Measurements from ENCODE around the gene PTGES. TPM values are rescaled to one million over a fixed set of nuclear protein-coding genes. Genes with fewer than 3 reads are reported as not detected.

PTGES gene
- total and polyA plus RNA-seq, 9 of the 15 experiments (the other 6 are each of a cell fraction or from before 2014, with no cell fraction given) = 0.13 TPM; not detected in 8

GRCh38 chr9:129779560-129780190 lies 26.8 kb upstream of the PTGES start:
- Histone ChIP-seq H3K79me2 (ENCODE audit: control insufficient read depth, insufficient read depth, low read length) (no peaks in the 10 kb centered on the region), H3K36me3 (ENCODE audit: control insufficient read depth, insufficient read depth, low read length) (no peaks in the 10 kb centered on the region), H2AFZ (ENCODE audit: low read depth, low read length) (no peak overlapping the region), H3K9me1 (ENCODE audit: control insufficient read depth, insufficient read depth, low read length) (no peaks in the 10 kb centered on the region), H3K4me2 (ENCODE audit: insufficient read depth, low read length) (no peak overlapping the region), H3K9ac (ENCODE audit: insufficient read depth in 1 of 2, low read depth in 2 of 2, low read length in 2 of 2) (no peak overlapping the region), H4K20me1 (replicated peaks; ENCODE audit: control insufficient read depth, insufficient read depth, low read length) (no peaks in the 10 kb centered on the region), H3K27ac (ENCODE audit: extremely low read depth, low read depth, low read length) (no peak overlapping the region), H3K27me3 (ENCODE audit: control insufficient read depth in 2 of 2, insufficient read depth in 2 of 2, low read length in 2 of 2) (no peaks in the 10 kb centered on the region; a peak in 1 of 5 replicates), H3K4me1 (replicated peaks in 1 of 2; ENCODE audit: control insufficient read depth in 2 of 2, insufficient read depth in 2 of 2, low read length in 2 of 2) (peaks cover 14 to 27% of the 10 kb centered on the region in 2 experiments), H3K9me3 (replicated peaks; ENCODE audit: control insufficient read depth, insufficient read depth, low read depth, low read length) (no peaks in the 10 kb centered on the region), H3K4me3 (no peak overlapping the region)
- no peak for FAIRE-seq
- no TSS peak for BruUV-seq (replicated peaks)
- 32% methylated on average over 7 of the region's 7 CpGs for WGBS (ENCODE audit: insufficient coverage, low coverage, missing lambda C conversion rate)
- no peak for ATAC-seq
- intact Hi-C loops (cut with micrococcal nuclease) (loop anchor here (10.0 kb wide), 1 partner anchor 645 kb away; no protein-coding TSS in a partner anchor), in situ Hi-C loops (cut with MboI) (loop anchor here (5.0 to 25.0 kb wide), 4 partner anchors 42 to 1492 kb away; partner anchors contain the start of genes ASB6, GOLGA2 and SWI5)
- POLR2A ChIA-PET = interaction anchor here (0.7 to 1.2 kb wide), 2 partner anchors 17 to 27 kb away, joined by 3 to 4 read pairs; partner anchors contain the start of gene PTGES
- CTCF ChIA-PET (ENCODE audit: low intra/inter-chr PET ratio) = interaction anchor here (0.7 kb wide), 1 partner anchor 53 kb away, joined by 3 read pairs; no protein-coding TSS in a partner anchor
- DNase-seq (ENCODE audit: extremely low read depth in 1 of 4, low spot score in 3 of 4) = no peak
- 0 out of 4 replicates have a peak, but pooled peaks of 1 of the 2 experiments have one; percentile 29 for TF ChIP-seq CSDE1 (IDR thresholded peaks at IDR 0.05)
- TF ChIP-seq HDAC1 (IDR thresholded peaks at IDR 0.05) = peak in 1 of 2 experiments; percentile 63; a peak in 1 of 4 replicates
- no peak for TF ChIP-seq KLF13 (tag; IDR thresholded peaks at IDR 0.05; ENCODE audit: borderline replicate concordance, low read depth)
- TF ChIP-seq ZNF644 (tag; IDR thresholded peaks at IDR 0.05; ENCODE audit: low read depth) = no peak
- peak; percentile 89; the same call in 1 of the 2 replicates for TF ChIP-seq ELF4 (CRISPR knock-in tag; IDR thresholded peaks at IDR 0.05)
- TF ChIP-seq, protein P1, sequence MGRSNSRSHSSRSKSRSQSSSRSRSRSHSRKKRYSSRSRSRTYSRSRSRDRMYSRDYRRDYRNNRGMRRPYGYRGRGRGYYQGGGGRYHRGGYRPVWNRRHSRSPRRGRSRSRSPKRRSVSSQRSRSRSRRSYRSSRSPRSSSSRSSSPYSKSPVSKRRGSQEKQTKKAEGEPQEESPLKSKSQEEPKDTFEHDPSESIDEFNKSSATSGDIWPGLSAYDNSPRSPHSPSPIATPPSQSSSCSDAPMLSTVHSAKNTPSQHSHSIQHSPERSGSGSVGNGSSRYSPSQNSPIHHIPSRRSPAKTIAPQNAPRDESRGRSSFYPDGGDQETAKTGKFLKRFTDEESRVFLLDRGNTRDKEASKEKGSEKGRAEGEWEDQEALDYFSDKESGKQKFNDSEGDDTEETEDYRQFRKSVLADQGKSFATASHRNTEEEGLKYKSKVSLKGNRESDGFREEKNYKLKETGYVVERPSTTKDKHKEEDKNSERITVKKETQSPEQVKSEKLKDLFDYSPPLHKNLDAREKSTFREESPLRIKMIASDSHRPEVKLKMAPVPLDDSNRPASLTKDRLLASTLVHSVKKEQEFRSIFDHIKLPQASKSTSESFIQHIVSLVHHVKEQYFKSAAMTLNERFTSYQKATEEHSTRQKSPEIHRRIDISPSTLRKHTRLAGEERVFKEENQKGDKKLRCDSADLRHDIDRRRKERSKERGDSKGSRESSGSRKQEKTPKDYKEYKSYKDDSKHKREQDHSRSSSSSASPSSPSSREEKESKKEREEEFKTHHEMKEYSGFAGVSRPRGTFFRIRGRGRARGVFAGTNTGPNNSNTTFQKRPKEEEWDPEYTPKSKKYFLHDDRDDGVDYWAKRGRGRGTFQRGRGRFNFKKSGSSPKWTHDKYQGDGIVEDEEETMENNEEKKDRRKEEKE (IDR thresholded peaks at IDR 0.05; ENCODE audit: borderline replicate concordance in 1 of 2, control insufficient read depth in 1 of 2, low read depth in 2 of 2, low read length in 1 of 2) = 0 out of 4 replicates have a peak, but pooled peaks of 1 of the 2 experiments have one; percentile 38
- peak; percentile 60; the same call in 1 of the 2 replicates for TF ChIP-seq PHB2 (IDR thresholded peaks at IDR 0.05; ENCODE audit: low read depth)
- TF ChIP-seq TRIM24 (IDR thresholded peaks at IDR 0.05) = peak in 1 of 2 experiments; percentile 24; a peak in 1 of 4 replicates
- TF ChIP-seq ZNF184 (CRISPR knock-in tag; IDR thresholded peaks at IDR 0.05) = no peak
- no peak for TF ChIP-seq TBL1XR1 (IDR thresholded peaks at IDR 0.05; ENCODE audit: low read length in 2 of 2)
- TF ChIP-seq SUPT5H (IDR thresholded peaks at IDR 0.05) = no peak
- TF ChIP-seq SREBF1 (IDR thresholded peaks at IDR 0.05; ENCODE audit: borderline replicate concordance, low read depth, low read length) = no peak
- TF ChIP-seq E2F3 (CRISPR knock-in tag; IDR thresholded peaks at IDR 0.05) = no peak
- no peak for TF ChIP-seq ZNF133 (CRISPR knock-in tag; IDR thresholded peaks at IDR 0.05)
- no peak for TF ChIP-seq ZBTB49 (CRISPR knock-in tag; IDR thresholded peaks at IDR 0.05; ENCODE audit: borderline replicate concordance)
- peak; percentile 42 for TF ChIP-seq MTA2 (IDR thresholded peaks at IDR 0.05; ENCODE audit: low read depth)
- TF ChIP-seq NFIC (IDR thresholded peaks at IDR 0.05) = 0 out of 2 replicates have a peak, but pooled peaks have one; percentile 4
